D341Med (cell line): ENCODE measurements around the gene TBC1D22A.
"Not testable (repeated sequence)": the region's sequence is repeated elsewhere in the genome, so short reads cannot be mapped to it uniquely, and the experiment has no call there.

ENCODE experiments used
- DNase-seq: peaks from one replicate; pipeline ENCODE4 v3.0.0; 2012; ENCODE audit warnings: low spot score

The TBC1D22A gene

GRCh38 chr22:47102081-47102480, 339.6 kb downstream of the TBC1D22A start:
- DNase-seq = no peak

- DNase-seq = no peak
These were observed 340.2 kb downstream of the TBC1D22A start for GRCh38 chr22:47102648-47103047.

GRCh38 chr22:47105085-47105484, 342.6 kb downstream of the TBC1D22A start:
- no peak for DNase-seq

- no peak for DNase-seq
These were observed 344.4 kb downstream of the TBC1D22A start for GRCh38 chr22:47106806-47107205.

GRCh38 chr22:47107431-47107830, 345.0 kb downstream of the TBC1D22A start:
- no peak for DNase-seq

GRCh38 chr22:47110817-47111443, 348.5 kb downstream of the TBC1D22A start:
- DNase-seq = no peak

GRCh38 chr22:47111626-47112581, 349.5 kb downstream of the TBC1D22A start:
- DNase-seq = no peak

- DNase-seq = no peak
These were observed 350.1 kb downstream of the TBC1D22A start for GRCh38 chr22:47112582-47112965.

GRCh38 chr22:47112994-47113852, 350.8 kb downstream of the TBC1D22A start:
- no peak for DNase-seq

- DNase-seq = no peak
These were observed 351.5 kb downstream of the TBC1D22A start for GRCh38 chr22:47113853-47114415.

GRCh38 chr22:47114813-47115517, 352.5 kb downstream of the TBC1D22A start:
- no peak for DNase-seq

- no peak for DNase-seq
These were observed 353.1 kb downstream of the TBC1D22A start for GRCh38 chr22:47115518-47115890.

- no peak for DNase-seq
These were observed 353.5 kb downstream of the TBC1D22A start for GRCh38 chr22:47115921-47116320.

- DNase-seq = no peak
These were observed 354.2 kb downstream of the TBC1D22A start for GRCh38 chr22:47116426-47117341.

GRCh38 chr22:47117442-47117841, 355.0 kb downstream of the TBC1D22A start:
- DNase-seq = not testable (repeated sequence)

GRCh38 chr22:47119181-47119580, 356.7 kb downstream of the TBC1D22A start:
- DNase-seq = no peak

GRCh38 chr22:47120399-47120798, 357.9 kb downstream of the TBC1D22A start:
- DNase-seq = no peak

GRCh38 chr22:47121791-47122190, 359.3 kb downstream of the TBC1D22A start:
- DNase-seq = no peak

GRCh38 chr22:47122441-47123000, 360.1 kb downstream of the TBC1D22A start:
- DNase-seq = no peak
